PFSK-1 (cell line): ENCODE results near the gene CD1D.

ENCODE experiments used
- FOXP2 ChIP-seq: optimal IDR thresholded peaks from 2 replicates; pipeline ENCODE3; 2011; ENCODE audit warnings: borderline replicate concordance, control low read depth, inconsistent platforms; ENCODE audit not compliant: insufficient read depth; ENCODE audit errors: extremely low read length, extremely low read depth
- POLR2AphosphoS5 ChIP-seq: IDR thresholded peaks from 2 replicates; pipeline ENCODE4 v1.6.1; 2012; ENCODE audit warnings: low read depth, mild to moderate bottlenecking, control low read depth, low read length, moderate library complexity
- REST ChIP-seq, 2 experiments: IDR thresholded peaks; 2 replicates each; pipeline versions ENCODE4 v1.6.1 to v1.8.0; 2011 to 2012; ENCODE audit warnings: low read depth in 2 of 2, low read length in 2 of 2, control low read depth in 1 of 2, inconsistent platforms in 1 of 2, mild to moderate bottlenecking in 1 of 2, moderate library complexity in 1 of 2; ENCODE audit not compliant: insufficient read depth in 1 of 2
- SIN3A ChIP-seq: IDR thresholded peaks from 2 replicates; pipeline ENCODE4 v1.6.1; 2012; ENCODE audit warnings: mild to moderate bottlenecking, low read length, moderate library complexity, borderline replicate concordance; ENCODE audit not compliant: insufficient read depth
- TAF1 ChIP-seq: IDR thresholded peaks from 2 replicates; pipeline ENCODE4 v1.6.1; 2012; ENCODE audit warnings: low read length, control low read depth, borderline replicate concordance; ENCODE audit not compliant: insufficient read depth

The CD1D gene

GRCh38 chr1:158208586-158209116 lies 28.0 kb downstream of the CD1D start:
- TF ChIP-seq REST (IDR thresholded peaks at IDR 0.05; ENCODE audit: insufficient read depth in 1 of 2, low read depth in 2 of 2, low read length in 2 of 2) (no peak), TAF1 (no peak), FOXP2 (no peak), POLR2AphosphoS5 (no peak), SIN3A (no peak)

- no peak for TF ChIP-seq POLR2AphosphoS5
- no peak for TF ChIP-seq FOXP2
- no peak for TF ChIP-seq TAF1
- no peak for TF ChIP-seq SIN3A
- TF ChIP-seq REST (IDR thresholded peaks at IDR 0.05; ENCODE audit: insufficient read depth in 1 of 2, low read depth in 2 of 2, low read length in 2 of 2): no peak
These were observed 31.6 kb downstream of the CD1D start for GRCh38 chr1:158212320-158212719.

- no peak for TF ChIP-seq FOXP2
- no peak for TF ChIP-seq TAF1
- TF ChIP-seq POLR2AphosphoS5: no peak
- TF ChIP-seq SIN3A: no peak
- no peak for TF ChIP-seq REST (IDR thresholded peaks at IDR 0.05; ENCODE audit: insufficient read depth in 1 of 2, low read depth in 2 of 2, low read length in 2 of 2)
These were observed 47.4 kb downstream of the CD1D start for GRCh38 chr1:158227904-158228623.
